T-cell (primary cell): ENCODE measurements around the gene NDUFS6. TPM values are rescaled to one million over a fixed set of nuclear protein-coding genes. Genes with fewer than 3 reads are reported as not detected.

Experiments
- ATAC-seq, 4 experiments: fragments of 200-7000 bp in 3 of 4; fragments of 150-1000 bp in 1 of 4; cut with Tn5 transposase; replicated peaks in 1 of 4; 1 replicate in 3 of 4; 2 replicates in 1 of 4; pipeline ENCODE4 v1.10.0; 2021; ENCODE audit warnings: moderate library complexity in 3 of 4, mild to moderate bottlenecking in 2 of 4, moderate number of reproducible peaks in 1 of 4
- CTCF ChIA-PET, 2 donors: fragments of 300-600 bp; sonication (Branson Sonifier 250); formaldehyde crosslinking; loops; one replicate each; lab custom pipeline; 2022; ENCODE audit warnings: antibody characterized with exemption in 2 of 2; lab: Charles Lee
- POLR2A ChIA-PET, 2 donors: fragments of 300-600 bp; sonication (Branson Sonifier 250); formaldehyde crosslinking; loops; one replicate each; lab custom pipeline; 2022; ENCODE audit warnings: antibody characterized with exemption in 2 of 2; lab: Charles Lee
- DNase-seq, 35 experiments: peaks; one replicate each; pipeline versions ENCODE4 v3.0.0 to v3.0.0-alpha.2; 2013 to 2023
- H3K27ac ChIP-seq: one replicate; pipeline ENCODE4 v1.5.1; 2013; ENCODE audit warnings: low read length
- H3K27me3 ChIP-seq, 2 experiments: replicated peaks in 1 of 2; 1 replicate in 1 of 2; 2 replicates in 1 of 2; pipeline versions ENCODE4 v1.6.1 to v1.7.0; 2013; ENCODE audit warnings: low read length in 1 of 2, mixed read lengths in 1 of 2; ENCODE audit not compliant: control insufficient read depth in 2 of 2, insufficient read depth in 2 of 2; ENCODE audit errors: extremely low read depth in 1 of 2
- H3K36me3 ChIP-seq, 2 donors: 1 replicate in 1 of 2; 2 replicates in 1 of 2; pipeline versions ENCODE4 v1.6.1 to v1.7.0; 2013; ENCODE audit warnings: low read length in 1 of 2; ENCODE audit not compliant: control insufficient read depth in 2 of 2, insufficient read depth in 1 of 2; ENCODE audit errors: extremely low read depth in 1 of 2
- H3K4me1 ChIP-seq, 2 experiments: 1 replicate in 1 of 2; 2 replicates in 1 of 2; pipeline versions ENCODE4 v1.6.1 to v1.7.0; 2013; ENCODE audit warnings: low read length in 2 of 2, mixed read lengths in 1 of 2; ENCODE audit not compliant: insufficient read depth in 2 of 2, control insufficient read depth in 1 of 2; ENCODE audit errors: extremely low read depth in 1 of 2
- H3K4me3 ChIP-seq, 2 donors: 1 replicate in 1 of 2; 2 replicates in 1 of 2; pipeline versions ENCODE4 v1.5.1 to v1.7.0; 2013; ENCODE audit warnings: mild to moderate bottlenecking in 2 of 2, low read length in 1 of 2, moderate library complexity in 1 of 2; ENCODE audit not compliant: control insufficient read depth in 1 of 2; ENCODE audit errors: extremely low read depth in 1 of 2
- H3K9me3 ChIP-seq: 2 replicates; pipeline ENCODE4 v1.7.0; 2013
- H3K27ac Mint-ChIP-seq, 2 donors: one replicate each; pipeline ENCODE4 v1.8.0; 2020 to 2021; ENCODE audit warnings: mild to moderate bottlenecking in 2 of 2, mixed read lengths in 2 of 2
- H3K27me3 Mint-ChIP-seq, 2 donors: one replicate each; pipeline ENCODE4 v1.8.0; 2021 to 2022; ENCODE audit warnings: mixed read lengths in 2 of 2
- H3K36me3 Mint-ChIP-seq: one replicate; pipeline ENCODE4 v1.8.0; 2021; ENCODE audit warnings: mixed read lengths
- H3K4me1 Mint-ChIP-seq, 3 donors: one replicate each; pipeline ENCODE4 v1.8.0; 2020 to 2022; ENCODE audit warnings: mixed read lengths in 3 of 3, mild to moderate bottlenecking in 1 of 3
- H3K4me3 Mint-ChIP-seq, 3 donors: one replicate each; pipeline ENCODE4 v1.8.0; 2020 to 2022; ENCODE audit warnings: mild to moderate bottlenecking in 3 of 3, mixed read lengths in 3 of 3, moderate library complexity in 3 of 3
- H3K9me3 Mint-ChIP-seq, 3 donors: one replicate each; pipeline ENCODE4 v1.8.0; 2020 to 2022; ENCODE audit warnings: mixed read lengths in 3 of 3
- WGBS: methylation state at CpG from one replicate; pipeline ENCODE4 v1.1.5; 2013; ENCODE audit warnings: missing lambda C conversion rate; ENCODE audit not compliant: insufficient coverage; 5-methylcytosine and 5-hydroxymethylcytosine counted together
- total RNA-seq, 35 experiments: library from RNA in 6 of 35; stranded (reverse) in 6 of 35; fragments of 120-200 nt in 1 of 35; gene quantifications; one replicate each; pipeline versions ENCODE4 v1.2.1 to v1.2.4 and lab custom pipeline; 2013 to 2026

The NDUFS6 gene
- total RNA-seq, 5 donors from 2014 or later (not counting 1 experiment from before 2014, with no cell fraction given), result 16.4 to 21.7 (median 18.8) TPM

DNA sequence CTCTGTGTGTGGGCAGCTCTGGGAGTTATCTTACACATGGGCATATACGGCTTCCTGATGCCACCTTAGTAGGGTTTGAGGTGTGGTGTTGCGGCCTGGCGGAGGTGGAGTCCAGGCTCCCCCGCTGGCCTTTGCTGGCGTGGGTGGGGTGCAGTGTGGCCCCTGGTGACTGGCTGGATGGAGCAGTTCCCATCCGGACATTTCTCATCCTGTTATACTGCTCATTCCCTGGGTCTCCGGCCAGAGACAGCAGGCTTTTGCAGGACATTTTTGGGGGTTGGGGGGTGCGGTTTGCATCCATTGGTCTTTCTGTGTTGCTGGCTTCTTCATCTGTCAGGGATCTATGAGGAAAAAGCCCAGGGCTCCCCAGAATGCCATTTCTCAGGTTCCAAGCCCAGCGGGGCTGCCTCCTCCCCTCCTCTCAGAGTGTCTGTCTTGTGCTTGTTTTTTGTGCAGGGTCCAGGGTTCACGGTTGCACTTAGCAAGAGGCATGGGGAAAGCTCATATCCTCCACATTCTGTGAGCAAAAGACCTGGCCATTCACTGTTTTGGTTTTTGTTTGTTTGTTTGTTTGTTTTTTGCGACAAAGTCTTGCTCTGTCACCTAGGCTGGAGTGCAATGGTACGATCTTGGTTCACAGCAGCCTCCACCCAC is 22.3 kb downstream of the NDUFS6 start:
- H3K27ac ChIP-seq, result no peak overlapping the region
- no peaks in the 10 kb centered on the region for H3K27me3 ChIP-seq
- H3K27ac Mint-ChIP-seq, result no peak overlapping the region
- no peak for ATAC-seq
- POLR2A ChIA-PET, result no interaction called here
- H3K36me3 Mint-ChIP-seq, result peaks cover 50% of the 10 kb centered on the region
- peaks cover 0 to 5% (median 0%) of the 10 kb centered on the region in 3 donors for H3K9me3 Mint-ChIP-seq
- no peaks in the 10 kb centered on the region for H3K9me3 ChIP-seq
- peak in 1 of 35 experiments; percentile 6 for DNase-seq
- no peak overlapping the region for H3K4me3 Mint-ChIP-seq
- 94% methylated on average over 4 of the region's 12 CpGs for WGBS
- CTCF ChIA-PET, result no interaction called here
- peaks cover 17 to 30% of the 10 kb centered on the region in 2 donors for H3K36me3 ChIP-seq
- H3K4me3 ChIP-seq, result no peak overlapping the region
- H3K27me3 Mint-ChIP-seq, result no peaks in the 10 kb centered on the region
- peaks cover 0 to 7% (median 0%) of the 10 kb centered on the region in 3 donors for H3K4me1 Mint-ChIP-seq
- peaks cover 0 to 3% of the 10 kb centered on the region in 2 experiments for H3K4me1 ChIP-seq

DNA sequence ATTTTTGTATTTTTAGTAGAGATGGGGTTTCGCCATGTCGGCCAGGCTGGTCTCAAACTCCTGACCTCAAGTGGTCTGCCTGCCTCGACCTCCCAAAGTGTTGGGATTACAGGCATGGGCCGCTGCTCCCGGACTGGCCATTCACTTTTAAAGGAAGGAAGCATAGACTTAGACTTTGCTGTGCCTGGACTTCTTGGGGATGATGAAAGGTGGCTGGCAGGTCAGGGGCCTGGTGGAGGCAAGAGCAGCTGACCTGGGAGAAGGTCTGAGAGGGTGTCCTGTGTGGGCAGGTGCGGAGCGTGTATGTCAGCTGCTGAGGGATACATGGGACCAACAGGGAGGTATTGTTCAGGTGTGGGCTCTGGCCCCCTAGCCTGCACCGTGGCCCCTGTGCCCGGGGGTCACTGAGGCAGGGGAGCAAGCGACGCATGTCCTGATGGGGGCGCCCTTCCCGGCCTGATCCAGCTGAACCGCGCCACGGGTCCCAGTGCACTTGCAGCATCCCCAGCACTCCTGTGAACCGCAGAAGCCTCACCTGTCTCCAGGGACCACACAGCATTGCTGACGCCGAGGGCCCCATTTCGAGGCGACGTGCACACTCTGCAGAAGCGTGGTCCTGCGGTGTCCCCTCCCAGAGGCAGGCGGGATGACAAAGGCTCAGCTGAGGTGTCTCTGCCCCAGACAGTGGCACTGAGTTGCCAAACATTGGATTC is 23.1 kb downstream of the NDUFS6 start:
- peaks cover 0 to 5% (median 0%) of the 10 kb centered on the region in 3 donors for H3K9me3 Mint-ChIP-seq
- H3K36me3 ChIP-seq, result peaks cover 17 to 26% of the 10 kb centered on the region in 2 donors
- DNase-seq (peak in 1 of 35 experiments; percentile 11), ATAC-seq (no peak)
- H3K4me1 Mint-ChIP-seq, result peaks cover 0 to 7% (median 0%) of the 10 kb centered on the region in 3 donors
- POLR2A ChIA-PET, result no interaction called here
- peaks cover 43% of the 10 kb centered on the region for H3K36me3 Mint-ChIP-seq
- H3K4me3 ChIP-seq, result no peak overlapping the region
- no peaks in the 10 kb centered on the region for H3K27me3 Mint-ChIP-seq
- CTCF ChIA-PET, result no interaction called here
- no peak overlapping the region for H3K27ac Mint-ChIP-seq
- H3K4me1 ChIP-seq, result peaks cover 0 to 3% of the 10 kb centered on the region in 2 experiments
- no peaks in the 10 kb centered on the region for H3K9me3 ChIP-seq
- no peak overlapping the region for H3K27ac ChIP-seq
- WGBS, result 96% methylated on average over 18 of the region's 25 CpGs
- no peaks in the 10 kb centered on the region for H3K27me3 ChIP-seq
- H3K4me3 Mint-ChIP-seq, result no peak overlapping the region

DNA sequence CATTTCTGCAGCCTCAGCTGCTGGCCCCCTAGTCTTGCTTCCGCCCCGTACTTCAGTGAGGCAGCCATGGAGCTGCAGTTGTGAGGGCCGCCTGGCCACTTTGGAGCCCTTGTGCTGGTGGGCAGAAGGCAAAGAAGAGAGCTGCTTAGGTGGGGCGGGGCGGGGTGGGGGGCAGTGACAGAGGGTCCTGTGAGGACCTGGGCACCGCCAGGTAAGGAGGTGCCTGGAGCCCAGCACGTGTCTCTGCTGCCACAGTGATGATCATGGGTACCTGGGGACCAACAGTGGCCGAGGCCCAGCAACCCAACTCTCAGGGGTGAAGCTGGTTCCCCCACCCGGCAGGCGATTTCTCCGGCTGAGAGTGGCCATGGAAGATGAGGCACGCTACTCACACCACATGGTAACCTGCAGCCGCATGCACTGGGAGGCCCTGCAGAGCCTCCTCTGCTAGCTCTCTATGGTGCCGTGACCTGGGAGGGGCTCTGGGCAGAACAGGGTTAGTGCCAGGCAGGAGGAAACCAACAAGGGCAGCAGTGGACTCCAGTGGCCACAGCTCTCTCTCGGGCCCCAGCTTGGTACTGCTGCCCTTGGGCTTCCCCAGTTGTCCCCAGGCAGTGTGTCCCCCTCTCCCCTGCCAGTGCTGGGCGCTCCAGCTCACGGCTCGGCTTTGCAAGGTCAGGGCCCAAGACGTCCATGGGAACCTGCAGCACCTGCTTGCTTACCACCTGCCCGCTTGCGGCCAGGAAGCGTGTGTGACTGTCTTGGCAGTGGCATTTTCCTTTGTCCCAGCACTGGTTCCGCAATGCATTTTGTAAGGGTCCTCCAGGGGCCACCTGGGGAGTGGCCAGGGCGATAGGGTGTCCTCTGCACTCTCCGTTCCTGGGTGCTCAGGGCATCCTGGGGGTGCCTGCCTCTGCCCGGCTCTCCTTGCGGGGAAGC is 24.0 kb downstream of the NDUFS6 start:
- 95% methylated on average over 27 of the region's 27 CpGs for WGBS
- H3K4me1 Mint-ChIP-seq, result peaks cover 0 to 7% (median 0%) of the 10 kb centered on the region in 3 donors
- DNase-seq (peak in 1 of 35 experiments; percentile 9), ATAC-seq (no peak)
- peaks cover 0 to 5% (median 0%) of the 10 kb centered on the region in 3 donors for H3K9me3 Mint-ChIP-seq
- ChIA-PET POLR2A (no interaction called here), CTCF (no interaction called here)
- no peaks in the 10 kb centered on the region for H3K27me3 Mint-ChIP-seq
- no peak overlapping the region for H3K4me3 ChIP-seq
- no peak overlapping the region for H3K4me3 Mint-ChIP-seq
- peaks cover 17 to 20% of the 10 kb centered on the region in 2 donors for H3K36me3 ChIP-seq
- H3K27me3 ChIP-seq, result no peaks in the 10 kb centered on the region
- H3K4me1 ChIP-seq, result peaks cover 0 to 3% of the 10 kb centered on the region in 2 experiments
- H3K27ac Mint-ChIP-seq, result no peak overlapping the region
- H3K36me3 Mint-ChIP-seq, result peaks cover 37% of the 10 kb centered on the region
- H3K9me3 ChIP-seq, result no peaks in the 10 kb centered on the region
- H3K27ac ChIP-seq, result no peak overlapping the region

DNA sequence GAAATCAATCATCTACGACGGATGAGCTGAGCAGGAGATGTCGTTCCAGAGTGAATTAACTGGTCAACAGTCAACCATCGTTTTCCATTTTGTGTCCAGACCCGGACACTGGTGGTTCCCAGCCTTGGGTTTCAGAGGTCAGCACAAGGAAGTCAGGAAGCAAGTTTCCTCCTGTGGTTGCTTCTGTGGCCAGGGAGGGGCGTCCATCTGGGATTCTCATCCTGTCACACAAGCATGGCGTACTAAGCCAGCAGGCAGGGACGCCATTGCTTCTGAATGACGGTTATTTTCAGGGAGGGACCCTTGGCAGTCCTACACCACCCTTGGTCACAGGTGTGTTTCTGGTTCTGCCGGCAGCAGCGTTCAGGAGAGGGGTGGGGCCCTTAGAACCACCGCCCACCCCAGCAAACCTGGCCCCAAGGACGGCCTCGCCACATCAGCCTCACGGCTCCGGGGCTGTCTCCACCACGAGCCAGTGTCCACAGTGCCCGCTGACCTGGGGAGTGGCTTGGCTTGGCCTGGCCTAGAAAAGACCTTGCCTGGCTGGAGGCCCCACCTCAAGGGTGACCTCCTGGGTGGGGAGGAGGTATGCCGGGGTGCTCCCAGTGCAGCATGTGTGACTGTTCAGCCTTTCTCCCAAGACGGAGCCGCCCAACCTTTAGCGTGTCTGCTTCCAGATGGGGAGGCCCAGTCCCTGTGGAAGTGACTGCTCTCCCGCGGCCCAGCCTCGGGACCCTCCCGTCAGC is 25.2 kb downstream of the NDUFS6 start:
- POLR2A ChIA-PET, result interaction anchor here in 1 of 2 donors (0.7 kb wide), 1 partner anchor 40 kb away, joined by 6 read pairs; no protein-coding TSS in a partner anchor
- DNase-seq, result no peak
- Mint-ChIP-seq H3K36me3 (peaks cover 27% of the 10 kb centered on the region), H3K27ac (no peak overlapping the region), H3K9me3 (peaks cover 0 to 5% (median 0%) of the 10 kb centered on the region in 3 donors), H3K27me3 (no peaks in the 10 kb centered on the region), H3K4me3 (no peak overlapping the region), H3K4me1 (peaks cover 0 to 7% (median 0%) of the 10 kb centered on the region in 3 donors)
- ATAC-seq, result no peak
- no peak overlapping the region for H3K4me3 ChIP-seq
- H3K27ac ChIP-seq, result no peak overlapping the region
- H3K36me3 ChIP-seq, result peaks cover 7 to 8% of the 10 kb centered on the region in 2 donors
- H3K4me1 ChIP-seq, result peaks cover 0 to 3% of the 10 kb centered on the region in 2 experiments
- CTCF ChIA-PET, result no interaction called here
- WGBS, result 89% methylated on average over 15 of the region's 26 CpGs
- H3K9me3 ChIP-seq, result no peaks in the 10 kb centered on the region
- no peaks in the 10 kb centered on the region for H3K27me3 ChIP-seq

GRCh38 chr5:1827025-1827885 is 26.0 kb downstream of the NDUFS6 start:
- peaks cover 0 to 3% of the 10 kb centered on the region in 2 experiments for H3K4me1 ChIP-seq
- POLR2A ChIA-PET, result no interaction called here
- H3K4me3 Mint-ChIP-seq, result peak overlapping the region in 2 of 3 donors; percentile 44 to 52
- H3K36me3 ChIP-seq, result peaks cover 4% of the 10 kb centered on the region in 2 donors
- H3K36me3 Mint-ChIP-seq, result peaks cover 19% of the 10 kb centered on the region
- CTCF ChIA-PET, result no interaction called here
- no peak overlapping the region for H3K27ac ChIP-seq
- no peak for DNase-seq
- ATAC-seq, result no peak
- H3K9me3 ChIP-seq, result no peaks in the 10 kb centered on the region
- peaks cover 0 to under 1% (median 0%) of the 10 kb centered on the region in 3 donors for H3K4me1 Mint-ChIP-seq
- H3K27me3 Mint-ChIP-seq, result no peaks in the 10 kb centered on the region
- H3K9me3 Mint-ChIP-seq, result no peaks in the 10 kb centered on the region
- no peaks in the 10 kb centered on the region for H3K27me3 ChIP-seq
- H3K4me3 ChIP-seq, result no peak overlapping the region
- 94% methylated on average over 18 of the region's 26 CpGs for WGBS
- no peak overlapping the region for H3K27ac Mint-ChIP-seq
